H4 (cell line): ENCODE data around the gene FGFR2. TPM values are rescaled to one million over a fixed set of nuclear protein-coding genes. Genes with fewer than 3 reads are reported as not detected.

Experiments
- DNase-seq: peaks from one replicate; pipeline ENCODE4 v3.0.0-alpha.2; 2015; ENCODE audit warnings: low spot score
- total RNA-seq: library from RNA; depleted of rRNA; stranded (reverse); fragments of >200 nt; shearing (Covaris generic); gene quantifications from 2 replicates; pipeline ENCODE4 v1.2.3, GENCODE V29; 2014

Gene FGFR2
- total RNA-seq, 1 experiment from 2014 or later = 5.0 TPM

GRCh38 chr10:121590772-121591171 lies 7.5 kb downstream of the FGFR2 start:
- no peak for DNase-seq

- DNase-seq = no peak
Observed at GRCh38 chr10:121589553-121589952, 8.7 kb downstream of the FGFR2 start.

- no peak for DNase-seq
Observed at GRCh38 chr10:121583857-121584256, 14.4 kb downstream of the FGFR2 start.

GRCh38 chr10:121583258-121583657 lies 15.0 kb downstream of the FGFR2 start:
- DNase-seq = no peak

GRCh38 chr10:121580276-121581116 lies 17.7 kb downstream of the FGFR2 start:
- DNase-seq = no peak

- DNase-seq = no peak
Observed at GRCh38 chr10:121579656-121580055, 18.6 kb downstream of the FGFR2 start.

GRCh38 chr10:121578965-121579364 lies 19.3 kb downstream of the FGFR2 start:
- DNase-seq = no peak

GRCh38 chr10:121578298-121578697 lies 19.9 kb downstream of the FGFR2 start:
- no peak for DNase-seq

GRCh38 chr10:121577568-121577967 lies 20.7 kb downstream of the FGFR2 start:
- no peak for DNase-seq

GRCh38 chr10:121576139-121576538 lies 22.1 kb downstream of the FGFR2 start:
- DNase-seq = no peak

GRCh38 chr10:121574519-121575166 lies 23.6 kb downstream of the FGFR2 start:
- DNase-seq = no peak

- DNase-seq = no peak
Observed at GRCh38 chr10:121573538-121573941, 24.7 kb downstream of the FGFR2 start.

GRCh38 chr10:121572859-121573537 lies 25.2 kb downstream of the FGFR2 start:
- peak; percentile 29 for DNase-seq

GRCh38 chr10:121570315-121570714 lies 27.9 kb downstream of the FGFR2 start:
- DNase-seq = peak; percentile 18

GRCh38 chr10:121568275-121568674 lies 30.0 kb downstream of the FGFR2 start:
- no peak for DNase-seq

- no peak for DNase-seq
Observed at GRCh38 chr10:121567569-121567968, 30.7 kb downstream of the FGFR2 start.

- DNase-seq = no peak
Observed at GRCh38 chr10:121566755-121567154, 31.5 kb downstream of the FGFR2 start.

GRCh38 chr10:121559326-121560026 lies 38.8 kb downstream of the FGFR2 start:
- no peak for DNase-seq

- DNase-seq = no peak
Observed at GRCh38 chr10:121558238-121558637, 40.0 kb downstream of the FGFR2 start.

GRCh38 chr10:121556918-121557573 lies 41.2 kb downstream of the FGFR2 start:
- no peak for DNase-seq

- no peak for DNase-seq
Observed at GRCh38 chr10:121556455-121556854, 41.8 kb downstream of the FGFR2 start.
